T47D (cell line): ENCODE results near the gene KCNJ15.

ENCODE experiments used
- DNase-seq, 2 experiments: peaks; one replicate each; pipeline versions ENCODE4 v3.0.0 to v3.0.0-alpha.2; 2011 to 2012; ENCODE audit warnings: low read depth in 1 of 2, low spot score in 1 of 2
- JUND ChIP-seq: IDR thresholded peaks from 2 replicates; pipeline ENCODE4 v1.6.1; 2012; ENCODE audit warnings: low read depth
- in situ Hi-C: cut with HindIII; loops from 2 replicates; pipeline ENCODE4 v1.10.0; 2016; ENCODE audit warnings: low sequenced_read_pairs, low pct_unique_long_range_greater_than_20kb

Gene KCNJ15

DNA sequence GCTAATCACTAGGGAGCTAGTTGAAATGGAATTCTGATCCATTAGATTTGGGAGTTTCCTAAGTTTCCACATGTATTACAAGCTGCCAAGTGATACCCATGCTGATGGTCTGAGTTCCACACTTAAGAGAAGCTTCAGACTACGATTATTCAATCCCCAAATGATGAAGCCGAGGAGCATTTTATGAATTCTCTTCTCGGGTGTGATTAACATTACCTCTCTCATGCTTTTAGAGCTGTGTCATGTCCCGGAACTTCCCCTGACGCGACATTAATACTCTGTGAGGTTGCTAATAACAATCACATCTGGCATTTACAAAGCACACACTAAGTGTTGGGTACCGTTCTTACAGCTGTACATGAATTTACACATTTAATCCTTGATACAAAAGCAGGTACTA, 63.0 kb downstream of the KCNJ15 start:
- in situ Hi-C loops: no loop called here
- no peak for TF ChIP-seq JUND
- DNase-seq: no peak

DNA sequence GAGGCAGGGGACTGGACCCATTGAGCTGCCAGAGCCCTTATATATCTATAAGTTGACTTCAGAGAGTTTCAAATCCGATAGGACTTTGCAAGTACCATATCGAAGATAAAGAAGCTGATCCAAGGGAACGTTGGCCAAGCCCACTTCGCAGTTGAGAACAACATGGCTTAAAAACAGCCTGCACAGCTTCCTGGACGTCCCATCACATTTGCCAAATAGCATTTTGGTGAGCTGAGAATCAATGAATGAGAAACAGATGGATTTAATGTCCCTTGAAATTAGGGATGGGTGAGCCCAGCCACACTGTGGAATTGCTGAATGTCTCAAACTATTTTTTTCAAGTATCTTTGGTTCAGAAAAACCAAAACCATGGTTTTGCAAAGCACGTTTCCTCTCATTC, 64.8 kb downstream of the KCNJ15 start:
- TF ChIP-seq JUND: no peak
- in situ Hi-C loops: no loop called here
- DNase-seq: no peak

DNA sequence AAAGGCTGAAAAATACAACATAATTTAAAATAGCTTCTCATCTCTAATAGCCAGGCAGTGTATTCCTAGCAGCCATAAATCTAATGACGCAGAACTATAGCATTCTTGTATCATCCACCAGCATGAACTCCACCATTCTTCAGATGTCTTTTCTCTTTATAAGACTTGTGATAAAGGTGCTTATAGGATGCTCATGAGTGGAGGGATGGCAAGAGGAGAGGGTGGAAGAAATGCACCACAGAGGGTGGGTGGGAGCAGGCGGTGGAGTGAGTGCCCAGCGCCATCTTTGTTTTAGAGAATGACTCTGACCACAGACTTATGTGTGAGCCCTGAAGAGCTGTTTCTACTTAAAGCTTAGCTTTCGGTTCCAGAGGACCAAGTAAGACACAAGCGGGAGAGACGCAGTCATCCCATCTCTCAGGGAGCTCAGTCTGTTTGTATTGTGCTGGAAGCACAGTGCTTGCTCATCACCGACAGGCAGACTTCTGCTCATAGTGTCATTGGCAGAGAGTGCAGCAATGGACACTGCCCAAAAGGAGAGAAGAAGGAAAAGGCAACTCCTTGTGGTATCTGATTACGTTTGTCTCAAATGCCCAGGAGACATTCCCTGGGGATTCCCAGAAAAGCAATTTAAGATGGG, 65.6 kb downstream of the KCNJ15 start:
- TF ChIP-seq JUND: no peak
- DNase-seq: no peak
- in situ Hi-C loops: no loop called here

DNA sequence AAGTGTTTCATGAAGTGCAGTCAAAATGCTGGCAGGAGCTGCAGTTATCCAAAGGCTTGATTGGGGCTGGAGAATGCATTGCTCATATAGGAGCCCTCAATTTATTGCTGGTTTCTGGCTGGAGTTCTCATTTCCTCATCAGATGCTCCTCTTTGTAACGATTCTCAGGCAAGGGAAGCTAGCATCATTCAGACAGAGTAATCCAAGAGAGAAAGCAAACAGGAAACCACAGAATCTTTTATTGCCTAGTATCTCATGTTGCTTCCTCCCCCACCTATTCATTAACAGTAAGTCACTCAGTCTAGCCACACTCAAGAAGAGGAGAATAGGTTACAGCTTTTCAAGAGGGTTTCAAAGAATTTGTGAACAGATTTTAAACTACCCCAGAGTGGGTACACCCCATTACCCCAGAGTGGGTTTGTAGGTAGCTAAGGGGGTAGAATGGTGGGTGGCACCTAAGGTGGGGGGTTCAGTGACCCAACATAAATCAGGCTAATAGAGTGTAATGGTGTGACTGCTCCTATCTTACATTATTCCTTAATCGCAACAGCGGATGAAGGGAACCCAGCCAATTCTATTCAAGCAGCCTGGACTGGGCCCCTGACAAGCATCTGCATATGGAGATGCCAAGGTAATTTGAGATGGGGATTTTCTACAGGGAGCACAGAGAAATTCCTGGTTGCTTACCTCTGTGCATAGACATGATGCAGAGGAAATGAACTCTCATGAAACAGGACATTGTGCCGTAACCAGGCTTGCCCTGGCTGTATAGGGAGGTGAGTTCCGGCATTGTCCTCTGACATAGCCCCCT, 67.1 kb downstream of the KCNJ15 start:
- no peak for DNase-seq
- in situ Hi-C loops: no loop called here
- TF ChIP-seq JUND: no peak

DNA sequence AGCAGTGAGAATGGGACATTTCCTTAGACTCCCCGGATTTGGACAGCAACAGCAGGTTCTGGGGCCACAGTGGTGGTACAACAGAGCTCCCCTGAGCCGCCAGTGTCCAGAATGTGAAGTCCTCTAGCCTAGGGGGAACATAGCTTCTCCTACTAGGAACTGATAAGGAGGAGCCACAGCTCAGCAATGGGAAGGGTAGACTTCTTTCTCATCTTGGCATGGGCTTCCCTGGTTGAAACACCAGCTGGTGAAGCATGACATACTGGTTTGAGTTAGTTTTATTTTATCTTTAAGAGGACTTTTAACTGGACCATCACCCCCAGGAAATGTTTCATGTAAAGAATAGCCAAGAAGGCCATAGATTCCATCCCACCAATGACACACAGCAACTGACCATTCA, 68.4 kb downstream of the KCNJ15 start:
- TF ChIP-seq JUND: no peak
- in situ Hi-C loops: no loop called here
- no peak for DNase-seq

DNA sequence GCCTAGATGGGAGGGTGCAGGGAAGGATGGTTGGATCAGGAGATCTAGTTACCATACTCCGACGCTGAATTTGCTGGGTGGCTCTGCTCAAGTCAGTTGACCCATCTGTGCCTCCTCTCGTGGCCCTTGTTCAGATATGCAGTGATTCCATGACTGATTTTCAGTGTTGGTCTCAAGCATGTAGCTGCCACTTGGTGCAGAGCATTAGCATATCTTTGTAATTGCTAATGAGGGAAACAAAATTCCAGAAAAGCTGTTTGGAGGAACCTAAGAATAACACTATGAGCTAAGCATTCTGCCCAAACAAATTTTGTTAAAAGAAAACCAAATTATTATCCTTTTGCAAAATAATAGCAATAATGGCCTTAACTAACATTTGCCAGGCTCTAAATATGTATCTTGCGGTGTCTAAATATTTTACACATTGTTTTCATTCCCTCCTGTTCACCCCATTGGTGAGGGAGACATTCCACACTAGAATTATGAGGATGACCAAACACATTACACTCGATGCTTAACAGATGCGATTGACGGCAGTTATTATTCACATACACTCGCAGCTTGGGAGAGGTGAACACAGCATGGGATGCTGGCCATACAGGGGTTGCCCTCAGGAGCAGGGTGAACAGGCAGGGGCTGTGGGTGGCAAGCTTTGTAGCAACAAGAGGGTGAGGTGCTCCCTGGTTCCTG, 69.1 kb downstream of the KCNJ15 start:
- no peak for TF ChIP-seq JUND
- in situ Hi-C loops: no loop called here
- DNase-seq: no peak

DNA sequence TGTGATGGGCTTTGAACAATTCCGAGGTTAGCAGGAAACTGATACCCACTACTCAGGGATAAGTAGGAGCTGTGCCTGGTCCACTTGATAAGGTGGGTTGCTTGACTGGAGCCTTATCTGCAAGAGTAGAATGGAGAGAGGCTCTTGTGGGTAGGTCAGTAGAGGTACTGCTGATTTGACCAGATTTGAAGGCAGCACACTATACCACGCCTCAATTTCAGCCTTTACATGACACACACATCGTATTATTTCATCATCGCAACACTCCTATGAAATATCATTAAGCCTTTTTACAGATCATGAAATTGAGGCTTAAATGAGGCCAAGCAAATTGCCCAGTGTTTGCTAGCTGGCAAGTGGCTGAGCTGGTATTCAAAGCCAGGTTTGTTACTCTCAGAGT, 69.6 kb downstream of the KCNJ15 start:
- in situ Hi-C loops: no loop called here
- TF ChIP-seq JUND: no peak
- DNase-seq: no peak

DNA sequence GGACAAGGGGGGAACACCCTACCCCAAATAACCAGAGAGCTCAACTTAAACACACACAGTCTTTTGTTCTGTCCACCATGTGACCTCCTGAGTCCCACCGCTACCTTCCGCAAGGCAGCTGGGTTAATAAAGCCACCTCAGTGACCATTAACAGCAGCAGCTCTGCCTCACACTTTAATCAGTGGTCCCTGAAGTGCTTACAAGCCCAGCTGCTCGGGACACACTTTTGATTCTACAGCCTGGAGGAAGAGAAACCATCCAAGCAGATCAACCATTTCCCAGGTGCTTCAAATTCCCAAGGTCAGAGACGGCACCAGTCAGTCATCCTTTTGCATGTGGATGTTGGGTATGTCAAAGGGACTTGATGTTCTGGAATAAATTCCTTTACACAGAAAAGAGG, 70.1 kb downstream of the KCNJ15 start:
- DNase-seq: no peak
- in situ Hi-C loops: no loop called here
- no peak for TF ChIP-seq JUND

DNA sequence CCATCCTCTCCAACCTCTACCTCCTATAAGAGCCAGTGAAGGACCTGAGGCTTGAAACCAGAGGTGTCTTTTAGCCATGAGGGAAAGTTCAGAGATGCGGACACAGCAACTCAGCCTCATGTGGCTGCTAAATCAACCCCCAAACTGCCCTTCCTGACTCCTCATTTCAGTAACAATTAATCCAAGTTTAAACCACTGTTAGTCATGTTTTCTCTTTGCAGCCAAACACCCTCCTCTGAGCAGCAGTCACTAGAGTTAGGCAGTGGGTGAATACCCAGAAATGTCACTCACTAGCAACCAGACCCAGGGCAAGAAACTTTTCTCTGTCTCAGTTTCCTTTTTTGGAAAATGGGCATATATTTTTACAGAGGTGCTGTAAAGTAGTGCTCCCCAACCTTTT, 71.2 kb downstream of the KCNJ15 start:
- no peak for DNase-seq
- in situ Hi-C loops: no loop called here
- no peak for TF ChIP-seq JUND

DNA sequence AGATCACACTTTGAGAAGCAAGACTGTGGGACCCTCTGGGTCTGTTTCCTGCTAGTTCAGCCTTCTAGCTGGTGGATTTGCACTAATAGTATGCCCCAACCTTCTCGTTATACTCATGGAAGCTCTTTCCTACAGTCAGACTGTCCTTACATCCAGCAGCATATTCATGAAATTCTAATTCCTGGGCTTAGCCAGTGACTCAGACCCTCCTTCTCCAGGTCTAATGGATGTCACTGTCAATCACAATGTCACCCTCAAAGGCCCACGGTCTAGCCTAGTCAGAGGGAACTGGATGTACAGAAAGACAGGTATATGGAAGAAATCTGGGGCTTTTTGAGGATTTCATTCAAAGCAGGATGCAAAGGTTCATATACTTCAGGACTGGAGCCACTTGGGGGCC, 72.4 kb downstream of the KCNJ15 start:
- no peak for TF ChIP-seq JUND
- in situ Hi-C loops: no loop called here
- DNase-seq: no peak

DNA sequence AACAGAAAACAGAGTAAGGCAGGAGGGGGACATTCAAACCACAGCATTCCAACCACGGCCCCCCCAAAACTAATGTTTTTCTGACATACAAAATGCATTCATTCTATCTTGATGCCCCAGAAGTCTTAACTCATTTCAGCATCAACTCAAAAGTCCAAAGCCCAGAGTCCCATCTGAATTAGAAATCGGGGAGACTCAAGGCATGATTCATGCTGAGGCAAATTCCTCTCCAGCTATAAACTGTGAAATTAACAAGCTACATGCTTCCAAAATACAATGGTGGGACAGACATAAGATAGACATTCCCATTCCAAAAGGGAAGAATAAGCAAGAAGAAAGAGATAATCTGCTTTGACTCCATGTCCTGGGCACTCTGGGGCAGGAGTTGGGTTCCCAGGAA, 73.9 kb downstream of the KCNJ15 start:
- DNase-seq: no peak
- TF ChIP-seq JUND: no peak
- in situ Hi-C loops: no loop called here

DNA sequence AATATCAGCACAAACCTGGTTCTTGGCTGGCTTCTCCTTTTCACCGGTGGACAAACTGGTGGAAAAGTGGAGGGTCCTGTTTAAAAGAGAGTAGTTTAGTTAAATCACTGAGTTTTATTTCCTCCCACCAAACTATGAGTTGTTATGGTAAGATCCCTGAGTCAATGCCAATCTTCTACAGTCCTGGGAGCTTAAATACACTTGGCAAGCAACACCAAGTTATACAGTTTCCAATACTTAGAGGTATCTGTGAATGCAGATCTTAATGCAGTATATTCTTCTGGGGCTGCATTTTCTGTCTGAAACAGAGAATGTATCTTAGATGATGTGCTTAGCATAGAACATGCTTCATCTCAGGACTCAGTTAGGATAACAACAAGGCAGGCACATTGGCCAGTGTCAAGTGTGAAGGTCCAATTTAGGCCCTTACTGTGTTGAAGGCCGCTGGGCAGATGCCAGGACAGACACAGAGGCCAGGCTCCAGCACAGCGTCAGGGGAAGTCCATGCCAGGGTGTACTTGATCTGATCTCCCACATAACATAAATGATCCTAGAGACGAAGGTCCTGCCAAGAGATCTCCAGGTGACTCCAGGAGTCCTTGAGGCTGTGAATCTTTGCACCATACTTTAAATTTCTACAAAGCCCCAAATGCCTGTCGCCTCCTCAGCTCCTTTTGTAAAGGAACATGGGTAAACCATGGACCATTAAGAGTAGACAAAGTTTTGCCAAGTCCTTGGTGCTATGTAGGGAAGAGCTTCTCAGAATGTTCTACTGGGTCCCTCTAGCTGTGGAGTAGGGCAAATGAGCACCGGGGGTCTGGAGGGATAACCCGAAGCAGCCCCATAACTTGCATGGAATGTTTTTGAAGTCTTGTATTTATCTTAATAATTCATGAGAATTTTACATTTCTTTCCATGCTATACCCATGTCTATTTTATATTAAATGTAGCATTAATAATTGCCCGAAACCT, 76.8 kb downstream of the KCNJ15 start:
- DNase-seq: no peak
- no peak for TF ChIP-seq JUND
- in situ Hi-C loops: no loop called here
